ENCODE results near the gene CNIH2. TPM values are rescaled to one million over a fixed set of nuclear protein-coding genes. Genes with fewer than 3 reads are reported as not detected.

Gene CNIH2
- total and polyA plus RNA-seq, 9 of the 15 experiments (the other 6 are each of a cell fraction or from before 2014, with no cell fraction given): 0.26 to 0.89 (median 0.40) TPM; not detected in 4

DNA sequence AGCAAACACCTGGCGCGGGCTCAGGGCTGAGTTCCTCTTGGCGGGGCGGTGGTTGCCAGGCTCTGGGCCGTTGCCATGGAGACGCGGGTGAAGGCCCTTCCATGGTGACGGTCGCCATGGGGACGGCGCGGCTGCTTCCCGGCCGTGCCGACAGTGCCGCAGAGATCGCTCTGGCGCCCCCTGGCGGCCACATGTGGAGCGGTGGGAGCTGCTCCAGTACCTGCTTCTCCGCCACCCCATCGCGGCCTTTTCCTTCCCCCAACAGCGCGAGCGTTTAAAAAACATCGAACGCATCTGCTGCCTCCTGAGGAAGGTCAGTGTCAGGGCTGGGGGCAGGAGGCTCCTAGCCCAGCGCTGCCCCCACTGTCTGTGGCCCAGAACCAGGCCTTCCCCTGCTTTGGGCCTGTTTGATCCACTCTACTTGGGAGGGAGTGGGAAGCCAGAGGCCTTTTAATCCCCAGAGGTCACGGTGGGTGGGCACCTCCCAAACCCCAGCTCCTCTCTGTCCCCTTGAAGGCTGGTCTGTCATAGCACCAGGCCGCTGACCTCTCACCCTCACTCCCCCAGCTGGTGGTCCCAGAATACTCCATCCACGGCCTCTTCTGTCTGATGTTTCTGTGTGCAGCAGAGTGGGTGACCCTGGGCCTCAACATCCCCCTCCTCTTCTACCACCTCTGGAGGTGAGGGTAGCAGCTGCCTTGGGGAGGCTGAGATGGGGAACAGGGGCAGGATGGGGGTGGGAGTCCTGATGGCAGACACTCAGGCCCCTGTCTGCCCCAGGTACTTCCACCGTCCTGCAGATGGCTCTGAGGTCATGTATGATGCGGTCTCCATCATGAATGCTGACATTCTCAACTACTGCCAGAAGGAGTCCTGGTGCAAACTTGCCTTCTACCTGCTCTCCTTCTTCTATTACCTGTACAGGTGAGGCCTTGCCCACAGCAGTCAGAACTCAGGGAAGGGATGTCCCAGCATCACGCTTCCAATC lies 4.8 kb downstream of the CNIH2 start (continued):
- TF ChIP-seq, protein P1, sequence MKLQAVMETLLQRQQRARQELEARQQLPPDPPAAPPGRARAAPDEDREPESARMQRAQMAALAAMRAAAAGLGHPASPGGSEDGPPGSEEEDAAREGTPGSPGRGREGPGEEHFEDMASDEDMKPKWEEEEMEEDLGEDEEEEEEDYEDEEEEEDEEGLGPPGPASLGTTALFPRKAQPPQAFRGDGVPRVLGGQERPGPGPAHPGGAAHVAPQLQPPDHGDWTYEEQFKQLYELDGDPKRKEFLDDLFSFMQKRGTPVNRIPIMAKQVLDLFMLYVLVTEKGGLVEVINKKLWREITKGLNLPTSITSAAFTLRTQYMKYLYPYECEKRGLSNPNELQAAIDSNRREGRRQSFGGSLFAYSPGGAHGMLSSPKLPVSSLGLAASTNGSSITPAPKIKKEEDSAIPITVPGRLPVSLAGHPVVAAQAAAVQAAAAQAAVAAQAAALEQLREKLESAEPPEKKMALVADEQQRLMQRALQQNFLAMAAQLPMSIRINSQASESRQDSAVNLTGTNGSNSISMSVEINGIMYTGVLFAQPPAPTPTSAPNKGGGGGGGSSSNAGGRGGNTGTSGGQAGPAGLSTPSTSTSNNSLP (IDR thresholded peaks at IDR 0.05; ENCODE audit: borderline replicate concordance, low read depth, low read length): 0 out of 2 replicates have a peak, but pooled peaks have one; percentile 21
- TF ChIP-seq ZNF507 (tag; conservative IDR thresholded peaks at IDR 0.05) (no peak), XRCC5 (IDR thresholded peaks at IDR 0.05; ENCODE audit: low read depth, low read length) (peak; percentile 83; the same call in 1 of the 2 replicates), MECOM (CRISPR knock-in tag; IDR thresholded peaks at IDR 0.05) (no peak), ILF3 (IDR thresholded peaks at IDR 0.05; ENCODE audit: borderline replicate concordance) (0 out of 2 replicates have a peak, but pooled peaks have one; percentile 60), ZNF263 (CRISPR knock-in tag; IDR thresholded peaks at IDR 0.05; ENCODE audit: borderline replicate concordance) (no peak; the same call in 1 of the 2 replicates), PTRF (tag; IDR thresholded peaks at IDR 0.05) (no peak), GTF2F1 (IDR thresholded peaks at IDR 0.05; ENCODE audit: low read depth, low read length) (no peak), KLF16 (IDR thresholded peaks at IDR 0.05) (no peak), CREB1 (IDR thresholded peaks at IDR 0.05) (no peak; the same call in 1 of the 2 replicates), CREB1 (CRISPR knock-in tag; IDR thresholded peaks at IDR 0.05) (peak; percentile 81), TAF7 (tag; IDR thresholded peaks at IDR 0.05) (no peak), MTA3 (IDR thresholded peaks at IDR 0.05; ENCODE audit: borderline replicate concordance) (peak; percentile 49; the same call in 1 of the 2 replicates), PHF8 (IDR thresholded peaks at IDR 0.05; ENCODE audit: borderline replicate concordance, low read length) (no peak), SAFB (IDR thresholded peaks at IDR 0.05; ENCODE audit: borderline replicate concordance, low read depth, low read length) (no peak), SPI1 (IDR thresholded peaks at IDR 0.05; ENCODE audit: borderline replicate concordance, low read depth, low read length) (no peak; the same call in 1 of the 2 replicates), TBP (optimal IDR thresholded peaks at IDR 0.05; ENCODE audit: low read depth, low read length) (peak; percentile 29)
- TF ChIP-seq, protein P2, sequence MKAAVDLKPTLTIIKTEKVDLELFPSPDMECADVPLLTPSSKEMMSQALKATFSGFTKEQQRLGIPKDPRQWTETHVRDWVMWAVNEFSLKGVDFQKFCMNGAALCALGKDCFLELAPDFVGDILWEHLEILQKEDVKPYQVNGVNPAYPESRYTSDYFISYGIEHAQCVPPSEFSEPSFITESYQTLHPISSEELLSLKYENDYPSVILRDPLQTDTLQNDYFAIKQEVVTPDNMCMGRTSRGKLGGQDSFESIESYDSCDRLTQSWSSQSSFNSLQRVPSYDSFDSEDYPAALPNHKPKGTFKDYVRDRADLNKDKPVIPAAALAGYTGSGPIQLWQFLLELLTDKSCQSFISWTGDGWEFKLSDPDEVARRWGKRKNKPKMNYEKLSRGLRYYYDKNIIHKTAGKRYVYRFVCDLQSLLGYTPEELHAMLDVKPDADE (conservative IDR thresholded peaks at IDR 0.05; ENCODE audit: control insufficient read depth, low read depth, low read length): peak; percentile 57; the same call in 1 of the 2 replicates
- TF ChIP-seq, protein P3, sequence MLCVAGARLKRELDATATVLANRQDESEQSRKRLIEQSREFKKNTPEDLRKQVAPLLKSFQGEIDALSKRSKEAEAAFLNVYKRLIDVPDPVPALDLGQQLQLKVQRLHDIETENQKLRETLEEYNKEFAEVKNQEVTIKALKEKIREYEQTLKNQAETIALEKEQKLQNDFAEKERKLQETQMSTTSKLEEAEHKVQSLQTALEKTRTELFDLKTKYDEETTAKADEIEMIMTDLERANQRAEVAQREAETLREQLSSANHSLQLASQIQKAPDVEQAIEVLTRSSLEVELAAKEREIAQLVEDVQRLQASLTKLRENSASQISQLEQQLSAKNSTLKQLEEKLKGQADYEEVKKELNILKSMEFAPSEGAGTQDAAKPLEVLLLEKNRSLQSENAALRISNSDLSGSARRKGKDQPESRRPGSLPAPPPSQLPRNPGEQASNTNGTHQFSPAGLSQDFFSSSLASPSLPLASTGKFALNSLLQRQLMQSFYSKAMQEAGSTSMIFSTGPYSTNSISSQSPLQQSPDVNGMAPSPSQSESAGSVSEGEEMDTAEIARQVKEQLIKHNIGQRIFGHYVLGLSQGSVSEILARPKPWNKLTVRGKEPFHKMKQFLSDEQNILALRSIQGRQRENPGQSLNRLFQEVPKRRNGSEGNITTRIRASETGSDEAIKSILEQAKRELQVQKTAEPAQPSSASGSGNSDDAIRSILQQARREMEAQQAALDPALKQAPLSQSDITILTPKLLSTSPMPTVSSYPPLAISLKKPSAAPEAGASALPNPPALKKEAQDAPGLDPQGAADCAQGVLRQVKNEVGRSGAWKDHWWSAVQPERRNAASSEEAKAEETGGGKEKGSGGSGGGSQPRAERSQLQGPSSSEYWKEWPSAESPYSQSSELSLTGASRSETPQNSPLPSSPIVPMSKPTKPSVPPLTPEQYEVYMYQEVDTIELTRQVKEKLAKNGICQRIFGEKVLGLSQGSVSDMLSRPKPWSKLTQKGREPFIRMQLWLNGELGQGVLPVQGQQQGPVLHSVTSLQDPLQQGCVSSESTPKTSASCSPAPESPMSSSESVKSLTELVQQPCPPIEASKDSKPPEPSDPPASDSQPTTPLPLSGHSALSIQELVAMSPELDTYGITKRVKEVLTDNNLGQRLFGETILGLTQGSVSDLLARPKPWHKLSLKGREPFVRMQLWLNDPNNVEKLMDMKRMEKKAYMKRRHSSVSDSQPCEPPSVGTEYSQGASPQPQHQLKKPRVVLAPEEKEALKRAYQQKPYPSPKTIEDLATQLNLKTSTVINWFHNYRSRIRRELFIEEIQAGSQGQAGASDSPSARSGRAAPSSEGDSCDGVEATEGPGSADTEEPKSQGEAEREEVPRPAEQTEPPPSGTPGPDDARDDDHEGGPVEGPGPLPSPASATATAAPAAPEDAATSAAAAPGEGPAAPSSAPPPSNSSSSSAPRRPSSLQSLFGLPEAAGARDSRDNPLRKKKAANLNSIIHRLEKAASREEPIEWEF (CRISPR knock-in tag; IDR thresholded peaks at IDR 0.05): no peak

All from K562 (cell line).